Psoas muscle (tissue), 8 donors: Measurements from ENCODE around the gene WDR1. TPM values are rescaled to one million over a fixed set of nuclear protein-coding genes. Genes with fewer than 3 reads are reported as not detected.
A peak's percentile ranks its signal among the peaks of the same experiment; 100 is the strongest.

Source experiments
- ATAC-seq, 4 donors: fragments of 200-7000 bp; cut with Tn5 transposase; one replicate each; pipeline ENCODE4 v1.9.1; 2020; ENCODE audit warnings: moderate library complexity in 3 of 4, mild to moderate bottlenecking in 2 of 4
- DNase-seq, 2 donors: peaks; one replicate each; pipeline ENCODE4 v3.0.0-alpha.2; 2020
- H3K27ac ChIP-seq: fragments of 200-600 bp; one replicate; pipeline ENCODE4 v1.8.0; 2022
- H3K27me3 ChIP-seq, 3 donors: fragments of 200-600 bp in 1 of 3; one replicate each; pipeline versions ENCODE4 v1.6.1 to v1.8.0; 2013 to 2022; ENCODE audit warnings: low read length in 2 of 3, mild to moderate bottlenecking in 2 of 3, moderate library complexity in 1 of 3; ENCODE audit not compliant: insufficient read depth in 3 of 3
- H3K36me3 ChIP-seq, 2 donors: fragments of 200-600 bp in 1 of 2; one replicate each; pipeline versions ENCODE4 v1.6.1 to v1.8.0; 2013 to 2022; ENCODE audit warnings: low read depth in 1 of 2, mild to moderate bottlenecking in 1 of 2, moderate library complexity in 1 of 2; ENCODE audit not compliant: insufficient read depth in 1 of 2
- H3K4me1 ChIP-seq: fragments of 200-600 bp; one replicate; pipeline ENCODE4 v1.8.0; 2022
- H3K4me3 ChIP-seq: fragments of 200-600 bp; one replicate; pipeline ENCODE4 v1.8.0; 2022; ENCODE audit warnings: mild to moderate bottlenecking
- H3K9me3 ChIP-seq: fragments of 200-600 bp; one replicate; pipeline ENCODE4 v1.8.0; 2022
- WGBS, 3 donors: extraction: QIAGEN DNeasy Blood & Tissue Kit; methylation state at CpG; one replicate each; pipeline versions ENCODE4 v1.1.6 to v1.1.7; 2013; 5-methylcytosine and 5-hydroxymethylcytosine counted together
- intact Hi-C, 2 donors: fragments of 100-400 bp; cut with DNase I; formaldehyde crosslinking; loops; one replicate each; pipeline versions ENCODE4 v1.11.0 to v1.14.2; 2022
- polyA plus RNA-seq, 3 donors: library from polyadenylated mRNA; stranded (reverse); fragments of 200-250 nt; gene quantifications; one replicate each; pipeline ENCODE4 v1.2.3, GENCODE V29; 2013
- total RNA-seq, 4 donors: library from RNA; stranded (reverse); fragmentation: NEBNext Ultra II Directional in 2 of 4; extraction: Animal tissue kit (Norgen Biotek cat#: 25700) in 2 of 4; gene quantifications; one replicate each; pipeline versions ENCODE4 v1.2.1 to v1.2.4, GENCODE V29; 2021 to 2023
- TF ChIP-seq, protein P1 (sequence below): fragments of 200-600 bp; IDR thresholded peaks from one replicate; pipeline ENCODE4 v1.8.0; 2022; ENCODE audit warnings: antibody characterized with exemption
- donor health status: healthy with polysubstance abuse.
- donor health status: DM: no; HTN: no; CAD: no; lungs with moderate emphysema.
- donor health status: Bipolar disorder and iron deficiency.
- donor health status: healthy.
- donor health status: DM: yes; HTN: yes; CAD: no.
- donor health status: DM: no; HTN: no; CAD: no.
- donor health status: DM: no; HTN: no; CAD: no.
- donor health status: DM: yes; HTN: yes; CAD: no.

Gene WDR1
- total and polyA plus RNA-seq, 7 donors = 55.6 to 273 (median 106) TPM

DNA sequence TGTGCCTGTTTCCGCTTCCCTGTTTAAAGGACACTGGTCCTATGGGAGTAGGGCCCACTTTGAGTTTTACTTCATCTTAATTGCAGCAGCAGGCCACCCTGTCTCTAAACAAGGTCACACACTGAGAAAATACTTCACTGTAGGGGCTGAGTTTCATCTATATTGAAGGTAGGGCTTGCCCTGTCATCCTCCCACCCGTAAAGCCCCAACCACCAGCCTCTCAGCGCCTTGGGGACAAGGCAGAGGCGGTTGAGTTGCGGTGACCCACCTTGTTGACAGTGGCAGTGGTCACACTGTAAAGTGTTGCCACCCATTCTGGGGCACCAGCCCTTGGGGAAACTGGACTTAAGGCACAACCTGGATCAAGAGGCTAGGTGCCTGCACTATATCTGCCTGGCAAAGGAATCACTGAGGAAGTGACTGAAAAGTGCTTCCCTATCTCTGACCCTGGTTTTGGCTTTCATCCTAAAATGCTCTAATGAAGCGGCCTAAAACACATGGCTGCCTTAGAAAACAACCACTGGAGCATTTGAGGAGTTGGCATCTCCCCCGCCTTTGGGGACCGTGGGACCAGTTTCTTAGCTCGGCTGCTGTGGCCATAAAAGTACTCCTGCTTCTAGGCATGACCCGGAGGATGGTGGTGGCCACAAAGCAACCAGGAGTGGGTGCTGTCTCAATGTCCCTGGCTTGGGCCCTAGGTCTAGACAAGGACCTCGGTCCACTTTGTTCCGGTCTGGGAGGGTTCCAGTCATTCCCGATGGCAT lies 7.8 kb upstream of the WDR1 start:
- no peaks in the 10 kb centered on the region for H3K27me3 ChIP-seq
- 65 to 73% (median 67%) methylated on average over 13 of the region's 13 CpGs for WGBS, 3 donors
- no peaks in the 10 kb centered on the region for H3K9me3 ChIP-seq
- H3K27ac ChIP-seq = no peak overlapping the region
- no peaks in the 10 kb centered on the region for H3K4me1 ChIP-seq
- intact Hi-C loops = no loop called here
- H3K4me3 ChIP-seq = no peak overlapping the region
- TF ChIP-seq, protein P1, sequence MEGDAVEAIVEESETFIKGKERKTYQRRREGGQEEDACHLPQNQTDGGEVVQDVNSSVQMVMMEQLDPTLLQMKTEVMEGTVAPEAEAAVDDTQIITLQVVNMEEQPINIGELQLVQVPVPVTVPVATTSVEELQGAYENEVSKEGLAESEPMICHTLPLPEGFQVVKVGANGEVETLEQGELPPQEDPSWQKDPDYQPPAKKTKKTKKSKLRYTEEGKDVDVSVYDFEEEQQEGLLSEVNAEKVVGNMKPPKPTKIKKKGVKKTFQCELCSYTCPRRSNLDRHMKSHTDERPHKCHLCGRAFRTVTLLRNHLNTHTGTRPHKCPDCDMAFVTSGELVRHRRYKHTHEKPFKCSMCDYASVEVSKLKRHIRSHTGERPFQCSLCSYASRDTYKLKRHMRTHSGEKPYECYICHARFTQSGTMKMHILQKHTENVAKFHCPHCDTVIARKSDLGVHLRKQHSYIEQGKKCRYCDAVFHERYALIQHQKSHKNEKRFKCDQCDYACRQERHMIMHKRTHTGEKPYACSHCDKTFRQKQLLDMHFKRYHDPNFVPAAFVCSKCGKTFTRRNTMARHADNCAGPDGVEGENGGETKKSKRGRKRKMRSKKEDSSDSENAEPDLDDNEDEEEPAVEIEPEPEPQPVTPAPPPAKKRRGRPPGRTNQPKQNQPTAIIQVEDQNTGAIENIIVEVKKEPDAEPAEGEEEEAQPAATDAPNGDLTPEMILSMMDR = no peak
- H3K36me3 ChIP-seq = no peaks in the 10 kb centered on the region
- no peak for DNase-seq
- ATAC-seq = no peak

DNA sequence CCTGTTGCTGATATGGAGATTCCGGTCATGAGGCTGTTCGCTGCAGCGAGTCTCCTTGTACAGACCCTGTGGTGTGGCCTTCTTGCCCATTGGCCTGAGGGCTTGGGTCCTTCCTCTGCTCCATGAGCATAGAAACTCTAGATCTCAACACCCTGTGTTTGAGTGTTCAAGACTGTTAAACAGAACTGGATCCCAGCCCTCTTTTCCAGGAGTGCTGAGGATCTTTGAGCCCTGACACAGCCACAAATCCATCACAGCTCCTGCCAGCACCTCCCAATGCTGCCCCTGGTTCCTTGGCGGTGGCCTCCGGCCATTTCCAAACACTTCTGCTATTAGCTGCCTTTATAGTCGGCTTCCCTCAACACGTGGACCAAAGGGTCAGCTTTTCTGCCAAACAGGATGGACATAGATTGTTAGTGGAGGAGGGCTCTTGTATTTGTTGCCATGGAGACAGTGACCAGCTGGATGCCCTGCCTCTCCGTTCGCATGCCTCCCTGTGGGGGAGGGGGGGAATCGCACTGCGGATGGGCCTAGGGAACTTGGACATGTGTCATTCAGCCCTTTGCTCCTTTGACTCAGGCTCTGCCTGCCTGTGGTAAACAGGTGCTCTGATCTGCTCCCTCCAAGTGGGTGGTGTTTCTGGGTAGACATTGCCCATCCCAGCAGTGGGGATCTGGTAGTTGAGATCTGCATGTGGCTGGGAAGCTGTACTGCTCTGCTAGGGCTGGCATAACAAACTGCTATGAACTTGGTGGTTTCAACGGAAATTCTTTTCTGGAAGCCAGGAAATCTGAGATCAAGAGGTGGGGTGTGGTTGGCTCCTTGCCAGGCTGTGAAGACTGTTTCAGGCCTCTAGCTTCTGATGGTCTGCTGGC lies 6.9 kb upstream of the WDR1 start:
- intact Hi-C loops = no loop called here
- H3K27me3 ChIP-seq = no peaks in the 10 kb centered on the region
- DNase-seq (no peak), ATAC-seq (peak in 3 of 4 donors; percentile 12 to 43 (median 27))
- no peak overlapping the region for H3K27ac ChIP-seq
- H3K9me3 ChIP-seq = no peaks in the 10 kb centered on the region
- no peak overlapping the region for H3K4me3 ChIP-seq
- 45 to 53% (median 48%) methylated on average over 12 of the region's 12 CpGs for WGBS, 3 donors
- no peaks in the 10 kb centered on the region for H3K36me3 ChIP-seq
- no peaks in the 10 kb centered on the region for H3K4me1 ChIP-seq
- TF ChIP-seq, protein P1 = no peak

DNA sequence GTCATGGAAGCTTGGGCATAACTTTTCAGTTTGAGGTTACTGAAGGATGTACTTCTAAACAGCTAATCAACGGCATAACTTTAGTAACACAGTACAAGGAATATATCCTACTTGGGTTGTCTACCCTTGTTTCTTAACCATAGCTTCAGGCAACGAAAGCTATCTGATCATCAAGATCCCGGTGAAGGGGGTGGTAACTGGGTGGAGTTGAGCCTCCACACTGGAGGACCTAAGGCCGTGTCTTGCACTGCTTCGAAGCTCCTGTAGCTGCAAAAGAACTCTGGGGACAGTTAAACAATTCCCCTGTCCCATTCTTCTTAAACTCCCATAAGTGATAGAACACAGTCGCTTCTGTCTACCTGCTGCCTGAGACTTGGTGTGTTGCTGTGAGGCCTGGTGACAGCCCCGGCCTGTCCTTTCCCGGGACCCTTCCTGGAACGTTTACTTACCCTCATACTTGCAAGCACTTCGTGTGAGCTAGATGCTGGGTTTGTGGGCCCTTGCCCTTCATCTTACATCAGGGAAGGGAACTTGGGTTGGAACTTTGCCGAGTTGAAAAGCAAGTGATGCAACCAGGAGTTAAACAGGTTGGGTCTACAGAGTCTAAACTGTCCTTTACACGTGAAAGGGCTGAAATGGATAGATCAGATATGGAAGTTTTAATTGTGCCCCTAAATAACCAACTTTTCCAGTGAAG lies 5.8 kb upstream of the WDR1 start:
- TF ChIP-seq, protein P1 = no peak
- H3K27me3 ChIP-seq = no peaks in the 10 kb centered on the region
- intact Hi-C loops = no loop called here
- 88 to 97% (median 90%) methylated on average over 12 of the region's 12 CpGs for WGBS, 3 donors
- H3K4me3 ChIP-seq = no peak overlapping the region
- H3K36me3 ChIP-seq = no peaks in the 10 kb centered on the region
- no peak for ATAC-seq
- DNase-seq = no peak
- H3K27ac ChIP-seq = no peak overlapping the region
- H3K9me3 ChIP-seq = no peaks in the 10 kb centered on the region
- no peaks in the 10 kb centered on the region for H3K4me1 ChIP-seq

DNA sequence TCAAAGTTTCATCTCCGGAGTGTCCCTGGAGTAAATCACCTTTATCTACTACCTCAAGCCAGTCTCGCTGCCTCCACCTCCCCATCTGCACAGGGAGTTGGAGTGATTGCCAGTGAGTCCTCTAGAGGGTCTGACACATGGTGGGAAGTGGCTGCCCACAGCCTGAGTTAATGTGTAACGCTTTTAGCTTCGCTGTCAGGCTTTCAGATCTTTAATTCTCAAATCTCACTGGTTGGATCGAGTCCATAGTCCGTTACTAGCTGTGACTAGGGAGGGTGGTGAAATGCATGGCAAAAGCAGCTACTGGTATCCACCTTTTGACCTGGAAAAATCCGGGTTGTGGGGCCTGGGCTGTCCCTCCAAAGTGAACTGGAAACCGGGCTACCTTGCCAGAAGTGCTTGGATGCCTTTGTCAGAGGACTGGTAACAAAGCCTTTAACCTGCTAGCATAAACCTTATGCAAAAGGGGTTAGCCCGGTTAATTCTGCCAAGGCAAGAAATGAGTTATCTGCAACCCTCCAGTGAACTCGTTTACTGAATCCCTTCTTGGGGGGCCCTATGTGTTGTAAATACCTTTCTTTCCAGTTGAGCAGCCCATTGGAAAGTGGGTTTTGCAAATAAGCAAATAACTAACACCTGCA lies 5.1 kb upstream of the WDR1 start:
- no peaks in the 10 kb centered on the region for H3K4me1 ChIP-seq
- H3K27ac ChIP-seq = no peak overlapping the region
- DNase-seq (no peak), ATAC-seq (no peak)
- no peak overlapping the region for H3K4me3 ChIP-seq
- H3K9me3 ChIP-seq = no peaks in the 10 kb centered on the region
- intact Hi-C loops = no loop called here
- H3K36me3 ChIP-seq = no peaks in the 10 kb centered on the region
- H3K27me3 ChIP-seq = no peaks in the 10 kb centered on the region
- 54 to 62% (median 58%) methylated on average over 10 of the region's 10 CpGs for WGBS, 3 donors
- TF ChIP-seq, protein P1 = no peak
